GM10266 (cell line): Measurements from ENCODE around the gene SMAD6.

Experiments used
- DNase-seq: peaks from one replicate; pipeline ENCODE4 v3.0.0; 2012; ENCODE audit errors: extremely low spot score
- CTCF ChIP-seq: IDR thresholded peaks from 2 replicates; pipeline ENCODE4 v1.5.1; 2012; ENCODE audit warnings: mild to moderate bottlenecking, low read depth; ENCODE audit not compliant: control insufficient read depth, insufficient read depth; ENCODE audit errors: missing control alignments

SMAD6 gene

GRCh38 chr15:66765478-66766281, 63.6 kb downstream of the SMAD6 start:
- DNase-seq, result no peak

GRCh38 chr15:66766282-66767230, 64.5 kb downstream of the SMAD6 start:
- DNase-seq, result no peak
- no peak for TF ChIP-seq CTCF

More at GRCh38 chr15:66765478-66766281, 63.6 kb downstream of the SMAD6 start:
- no peak for TF ChIP-seq CTCF

GRCh38 chr15:66767240-66767659, 65.2 kb downstream of the SMAD6 start:
- DNase-seq, result no peak
- TF ChIP-seq CTCF, result no peak

GRCh38 chr15:66768987-66769386, 67.0 kb downstream of the SMAD6 start:
- no peak for DNase-seq
- no peak for TF ChIP-seq CTCF

- no peak for DNase-seq
- TF ChIP-seq CTCF, result no peak
Measured at GRCh38 chr15:66770518-66771350, 68.7 kb downstream of the SMAD6 start.

GRCh38 chr15:66771351-66771650, 69.3 kb downstream of the SMAD6 start:
- no peak for TF ChIP-seq CTCF
- DNase-seq, result no peak
